ENCODE measurements around the gene PKD1L1.

- TF ChIP-seq CTCF (IDR thresholded peaks at IDR 0.05) (no peak), POLR2A (IDR thresholded peaks at IDR 0.05) (no peak)
Observed at GRCh38 chr7:47817917-47818316, 130.3 kb downstream of the PKD1L1 start.
